T-helper 1 cell treated with Interleukin-12 subunit alpha and Interleukin-12 subunit beta and Interleukin-4 antibody, amounts not matched to agents 30 μg/mL and 1 μg/mL, for 36 hours (primary cell): ENCODE data around the gene FAM20B.

Source experiments
- H3K27ac Mint-ChIP-seq: one replicate; pipeline ENCODE4 v1.8.0; 2021; ENCODE audit warnings: mild to moderate bottlenecking, mixed read lengths
- H3K27me3 Mint-ChIP-seq: one replicate; pipeline ENCODE4 v1.8.0; 2021; ENCODE audit warnings: low read depth, mixed read lengths
- H3K36me3 Mint-ChIP-seq: one replicate; pipeline ENCODE4 v1.8.0; 2021; ENCODE audit warnings: low read depth, mixed read lengths
- H3K4me1 Mint-ChIP-seq: one replicate; pipeline ENCODE4 v1.8.0; 2021; ENCODE audit warnings: low read depth, mixed read lengths
- H3K4me3 Mint-ChIP-seq: one replicate; pipeline ENCODE4 v1.8.0; 2021; ENCODE audit warnings: mild to moderate bottlenecking, moderate library complexity, mixed read lengths
- H3K9me3 Mint-ChIP-seq: one replicate; pipeline ENCODE4 v1.8.0; 2021; ENCODE audit warnings: mixed read lengths

FAM20B gene

DNA sequence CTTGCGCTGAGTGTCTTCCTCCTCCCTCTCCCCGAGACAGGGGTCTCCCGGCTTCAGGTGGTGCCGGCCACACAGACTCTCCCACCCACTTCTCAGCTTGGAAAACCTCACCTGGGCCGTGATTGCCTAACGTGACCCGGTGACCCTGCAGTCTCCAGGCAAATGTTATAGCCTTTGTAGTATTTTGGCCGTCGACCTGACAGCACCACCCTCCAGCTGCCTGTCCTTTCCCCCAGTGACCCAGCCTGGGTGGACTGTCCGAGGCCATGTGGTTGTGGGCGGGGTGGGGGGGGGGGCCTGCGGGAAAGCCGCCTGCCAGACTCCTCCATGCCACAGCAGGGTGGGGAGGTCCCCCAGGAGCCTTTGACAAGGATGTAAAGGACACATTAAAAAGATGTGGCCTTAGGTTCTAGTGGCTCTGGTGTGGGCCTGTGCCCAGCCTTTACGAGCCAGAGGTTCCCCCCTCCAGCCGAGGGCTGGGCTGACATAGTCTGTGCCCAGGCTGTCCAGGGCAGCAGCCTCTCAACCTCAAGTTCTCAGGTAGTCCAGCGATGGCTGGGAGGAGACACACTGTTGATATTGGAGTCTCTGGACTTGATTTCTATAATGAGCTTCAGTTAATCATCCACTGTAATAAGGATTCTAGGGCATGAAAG lies 64.3 kb downstream of the FAM20B start:
- Mint-ChIP-seq H3K36me3 (peaks cover 39% of the 10 kb centered on the region), H3K27ac (no peak overlapping the region), H3K27me3 (no peaks in the 10 kb centered on the region), H3K4me1 (peaks cover 4% of the 10 kb centered on the region), H3K9me3 (no peaks in the 10 kb centered on the region), H3K4me3 (no peak overlapping the region)

DNA sequence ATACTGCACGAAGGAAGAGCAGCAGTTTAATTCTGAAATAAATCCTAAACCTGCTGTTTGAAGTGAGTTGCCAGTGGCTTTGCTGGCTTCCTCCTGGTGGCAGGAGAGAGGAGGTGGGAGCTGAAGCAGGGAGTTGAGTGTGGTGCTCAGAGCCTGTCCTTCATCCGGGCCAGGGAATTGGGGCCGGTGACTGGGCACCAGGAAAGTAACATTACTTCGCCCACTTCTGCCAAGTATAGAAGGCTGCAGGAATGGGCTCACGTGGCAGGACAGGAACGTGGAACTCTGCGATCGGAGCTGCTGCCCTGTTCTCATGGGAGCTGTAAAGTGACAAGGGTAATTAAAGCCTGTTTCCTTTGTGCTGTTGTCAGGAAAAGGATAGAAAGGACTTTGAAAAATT lies 64.8 kb downstream of the FAM20B start:
- Mint-ChIP-seq H3K9me3 (no peaks in the 10 kb centered on the region), H3K4me3 (no peak overlapping the region), H3K4me1 (peaks cover 4% of the 10 kb centered on the region), H3K27ac (no peak overlapping the region), H3K27me3 (no peaks in the 10 kb centered on the region), H3K36me3 (peaks cover 39% of the 10 kb centered on the region)

DNA sequence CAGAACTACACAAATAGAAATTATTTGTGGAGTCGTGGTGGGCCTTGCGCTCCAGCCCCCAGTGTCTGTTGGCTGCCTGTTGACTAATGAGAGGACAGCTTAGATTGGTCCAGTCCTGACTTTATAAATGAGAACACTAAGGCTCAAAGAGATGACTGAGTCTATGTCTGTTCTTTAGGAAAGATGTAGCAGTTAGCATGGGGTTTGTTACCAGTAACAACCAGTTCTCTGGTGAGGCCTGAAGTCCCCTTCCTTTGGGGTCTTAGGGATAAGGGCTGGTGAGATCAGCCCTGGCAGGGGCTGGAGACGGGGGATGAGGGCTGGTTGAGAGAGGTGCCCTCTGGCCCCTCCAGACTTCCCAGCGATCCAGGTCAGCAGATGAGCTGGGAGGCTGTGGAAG lies 65.2 kb downstream of the FAM20B start:
- Mint-ChIP-seq H3K27ac (no peak overlapping the region), H3K36me3 (peaks cover 35% of the 10 kb centered on the region), H3K9me3 (no peaks in the 10 kb centered on the region), H3K4me1 (peaks cover 4% of the 10 kb centered on the region), H3K4me3 (no peak overlapping the region), H3K27me3 (no peaks in the 10 kb centered on the region)

GRCh38 chr1:179091691-179092165 lies 66.0 kb downstream of the FAM20B start:
- Mint-ChIP-seq H3K4me3 (no peak overlapping the region), H3K4me1 (peaks cover 2% of the 10 kb centered on the region), H3K9me3 (no peaks in the 10 kb centered on the region), H3K27me3 (no peaks in the 10 kb centered on the region), H3K27ac (no peak overlapping the region), H3K36me3 (peaks cover 32% of the 10 kb centered on the region)

- H3K36me3 Mint-ChIP-seq, result peaks cover 35% of the 10 kb centered on the region
Observed at GRCh38 chr1:179092896-179093461, 67.3 kb downstream of the FAM20B start.

DNA sequence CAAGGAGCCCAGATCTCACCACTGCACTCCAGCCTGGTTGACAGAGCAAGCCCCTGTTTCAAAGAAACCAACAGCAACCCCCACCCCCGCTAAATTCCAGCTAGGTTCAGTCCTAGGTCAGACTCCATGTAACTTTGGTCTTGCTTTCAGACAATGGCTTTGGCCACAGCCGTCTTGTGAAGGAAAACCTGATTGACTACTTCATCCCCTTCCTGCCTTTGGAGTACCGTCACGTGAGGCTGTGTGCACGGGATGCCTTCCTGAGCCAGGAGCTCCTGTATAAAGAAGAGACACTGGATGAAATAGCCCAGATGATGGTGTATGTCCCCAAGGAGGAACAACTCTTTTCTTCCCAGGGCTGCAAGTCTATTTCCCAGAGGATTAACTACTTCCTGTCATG lies 69.1 kb downstream of the FAM20B start:
- Mint-ChIP-seq H3K36me3 (peaks cover 28% of the 10 kb centered on the region), H3K9me3 (no peaks in the 10 kb centered on the region), H3K4me3 (no peak overlapping the region), H3K4me1 (peaks cover 2% of the 10 kb centered on the region), H3K27me3 (no peaks in the 10 kb centered on the region), H3K27ac (no peak overlapping the region)

More at GRCh38 chr1:179092896-179093461, 67.3 kb downstream of the FAM20B start:
- no peaks in the 10 kb centered on the region for H3K27me3 Mint-ChIP-seq
- no peaks in the 10 kb centered on the region for H3K9me3 Mint-ChIP-seq
- peaks cover 2% of the 10 kb centered on the region for H3K4me1 Mint-ChIP-seq
- no peak overlapping the region for H3K4me3 Mint-ChIP-seq
- H3K27ac Mint-ChIP-seq, result no peak overlapping the region

GRCh38 chr1:179095377-179095776 lies 69.7 kb downstream of the FAM20B start:
- Mint-ChIP-seq H3K27me3 (no peaks in the 10 kb centered on the region), H3K27ac (no peak overlapping the region), H3K4me3 (no peak overlapping the region), H3K4me1 (peaks cover 2% of the 10 kb centered on the region), H3K9me3 (no peaks in the 10 kb centered on the region), H3K36me3 (peaks cover 28% of the 10 kb centered on the region)

DNA sequence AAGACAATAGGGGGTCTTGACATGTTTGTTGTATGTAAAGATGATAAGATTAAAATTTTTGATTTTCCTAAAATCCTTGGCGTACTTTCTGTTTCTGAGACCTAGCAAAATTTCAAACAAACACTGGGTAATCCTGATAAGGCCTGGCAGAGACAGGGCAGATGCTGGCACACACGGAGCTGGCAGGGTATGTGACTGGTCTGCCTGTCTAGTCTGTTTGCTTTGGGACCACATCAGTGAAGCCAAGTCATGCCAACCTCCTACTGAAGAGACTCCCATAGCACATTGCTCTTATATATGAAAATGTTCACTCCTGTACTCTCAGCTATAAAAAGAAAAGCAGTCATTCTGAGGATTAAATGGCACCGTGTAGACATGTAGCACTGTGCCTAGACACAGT lies 70.2 kb downstream of the FAM20B start:
- Mint-ChIP-seq H3K4me1 (peaks cover 2% of the 10 kb centered on the region), H3K4me3 (no peak overlapping the region), H3K9me3 (no peaks in the 10 kb centered on the region), H3K27ac (no peak overlapping the region), H3K27me3 (no peaks in the 10 kb centered on the region), H3K36me3 (peaks cover 26% of the 10 kb centered on the region)

GRCh38 chr1:179099891-179100290 lies 74.2 kb downstream of the FAM20B start:
- no peak overlapping the region for H3K27ac Mint-ChIP-seq

GRCh38 chr1:179101566-179101965 lies 75.9 kb downstream of the FAM20B start:
- no peak overlapping the region for H3K4me3 Mint-ChIP-seq
- H3K4me1 Mint-ChIP-seq, result no peaks in the 10 kb centered on the region
- H3K27ac Mint-ChIP-seq, result no peak overlapping the region
- H3K36me3 Mint-ChIP-seq, result peaks cover 4% of the 10 kb centered on the region
- H3K27me3 Mint-ChIP-seq, result no peaks in the 10 kb centered on the region
- no peaks in the 10 kb centered on the region for H3K9me3 Mint-ChIP-seq

More at GRCh38 chr1:179099891-179100290, 74.2 kb downstream of the FAM20B start:
- no peaks in the 10 kb centered on the region for H3K27me3 Mint-ChIP-seq
- H3K4me1 Mint-ChIP-seq, result no peaks in the 10 kb centered on the region
- H3K36me3 Mint-ChIP-seq, result peaks cover 6% of the 10 kb centered on the region
- no peak overlapping the region for H3K4me3 Mint-ChIP-seq
- no peaks in the 10 kb centered on the region for H3K9me3 Mint-ChIP-seq

- H3K36me3 Mint-ChIP-seq, result peaks cover 5% of the 10 kb centered on the region
- H3K27ac Mint-ChIP-seq, result no peak overlapping the region
- H3K4me3 Mint-ChIP-seq, result no peak overlapping the region
- H3K27me3 Mint-ChIP-seq, result no peaks in the 10 kb centered on the region
- no peaks in the 10 kb centered on the region for H3K9me3 Mint-ChIP-seq
- no peaks in the 10 kb centered on the region for H3K4me1 Mint-ChIP-seq
Observed at GRCh38 chr1:179103999-179104398, 78.3 kb downstream of the FAM20B start.

DNA sequence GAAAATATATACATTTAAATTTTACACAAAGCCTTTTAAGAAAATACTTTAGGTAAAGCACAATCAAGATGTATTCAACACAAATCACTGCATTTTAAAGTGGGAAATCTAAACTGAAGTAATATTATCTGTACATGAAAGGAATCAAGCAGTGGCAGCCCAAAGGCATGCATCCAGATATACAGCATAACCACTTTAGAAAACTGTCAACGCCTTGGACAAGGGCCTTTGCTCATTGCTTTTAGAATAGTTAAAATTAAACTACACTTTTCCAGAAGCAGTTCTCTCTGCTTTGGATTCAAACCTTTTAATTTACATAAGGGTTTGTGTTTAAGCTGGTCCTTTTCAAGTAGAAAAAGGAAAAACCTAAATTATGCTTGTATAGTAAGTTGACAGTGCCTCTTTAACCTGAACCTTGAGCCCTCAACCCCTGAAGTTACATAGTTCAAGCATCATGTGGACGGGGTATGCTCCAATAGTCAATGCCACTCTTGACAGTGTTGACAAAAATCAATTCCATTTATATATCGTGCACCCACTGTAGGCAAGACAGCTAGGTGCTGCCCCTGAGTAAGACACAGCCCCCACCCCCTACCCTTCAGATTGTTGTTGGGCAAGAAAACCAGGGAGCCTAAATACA lies 79.0 kb downstream of the FAM20B start:
- peaks cover 10% of the 10 kb centered on the region for H3K36me3 Mint-ChIP-seq
- no peak overlapping the region for H3K27ac Mint-ChIP-seq
- H3K4me1 Mint-ChIP-seq, result no peaks in the 10 kb centered on the region
- no peaks in the 10 kb centered on the region for H3K27me3 Mint-ChIP-seq
- no peaks in the 10 kb centered on the region for H3K9me3 Mint-ChIP-seq
- no peak overlapping the region for H3K4me3 Mint-ChIP-seq

GRCh38 chr1:179105393-179105792 lies 79.7 kb downstream of the FAM20B start:
- H3K27ac Mint-ChIP-seq, result no peak overlapping the region
- H3K4me3 Mint-ChIP-seq, result no peak overlapping the region

GRCh38 chr1:179107706-179108629 lies 82.3 kb downstream of the FAM20B start:
- no peak overlapping the region for H3K4me3 Mint-ChIP-seq
- H3K36me3 Mint-ChIP-seq, result peaks cover 10% of the 10 kb centered on the region
- H3K27ac Mint-ChIP-seq, result no peak overlapping the region
- H3K4me1 Mint-ChIP-seq, result no peaks in the 10 kb centered on the region
- no peaks in the 10 kb centered on the region for H3K9me3 Mint-ChIP-seq
- no peaks in the 10 kb centered on the region for H3K27me3 Mint-ChIP-seq

More at GRCh38 chr1:179105393-179105792, 79.7 kb downstream of the FAM20B start:
- Mint-ChIP-seq H3K4me1 (no peaks in the 10 kb centered on the region), H3K9me3 (no peaks in the 10 kb centered on the region), H3K27me3 (no peaks in the 10 kb centered on the region), H3K36me3 (peaks cover 10% of the 10 kb centered on the region)
